Astrocyte (in vitro differentiated cells and primary cell): ENCODE results near the gene WNT7B.

Source experiments
- EZH2 ChIP-seq: IDR thresholded peaks from 2 replicates; pipeline ENCODE4 v1.6.1; 2012; ENCODE audit warnings: mild to moderate bottlenecking, low read length, inconsistent platforms; ENCODE audit not compliant: insufficient read depth
- TF ChIP-seq, protein P1 (sequence below): IDR thresholded peaks from 2 replicates; pipeline ENCODE4 v1.5.1; 2011; ENCODE audit warnings: low read depth, mild to moderate bottlenecking, inconsistent platforms, low read length, moderate library complexity; ENCODE audit not compliant: insufficient read depth

DNA sequence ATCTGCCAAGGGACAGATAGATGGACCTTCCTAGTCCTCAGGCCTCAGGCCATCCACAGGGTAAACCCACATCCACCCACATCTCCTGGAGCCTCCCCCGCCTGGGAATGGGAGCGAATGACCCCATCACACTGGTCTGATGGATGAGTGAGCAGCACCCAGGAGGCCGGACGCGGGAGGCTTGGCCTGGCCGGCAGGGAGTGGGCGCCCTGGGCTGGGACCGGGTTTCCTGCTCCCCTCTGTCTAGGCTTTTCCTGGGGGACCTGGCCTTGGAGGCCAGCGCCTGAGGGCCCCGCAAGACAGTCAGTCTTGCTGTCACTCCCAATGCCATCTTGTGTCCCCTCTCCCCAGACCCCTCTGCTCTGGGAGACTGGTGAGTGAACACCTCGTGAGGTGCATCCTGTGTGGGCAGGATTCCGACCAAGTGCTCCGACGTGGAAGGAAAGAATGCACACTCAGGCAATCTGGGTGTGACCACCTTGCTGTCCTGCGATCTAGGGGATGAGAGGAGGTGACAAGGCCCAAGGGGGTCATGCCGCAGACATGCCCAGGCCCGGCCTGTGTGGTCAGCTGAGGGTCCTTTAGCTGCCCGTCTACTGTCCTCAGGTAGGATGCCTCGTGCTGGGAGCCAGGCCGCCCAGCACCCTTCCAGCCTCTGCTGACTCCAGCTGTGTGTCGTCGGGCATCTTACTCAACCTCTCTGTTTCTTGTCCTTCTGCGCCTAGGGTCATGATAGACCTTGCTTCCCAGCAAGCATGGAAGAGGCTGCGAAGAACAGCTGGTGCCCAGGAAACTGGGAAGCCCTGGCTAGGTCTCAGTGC, 26.5 kb upstream of the WNT7B start:
- TF ChIP-seq, protein P1, sequence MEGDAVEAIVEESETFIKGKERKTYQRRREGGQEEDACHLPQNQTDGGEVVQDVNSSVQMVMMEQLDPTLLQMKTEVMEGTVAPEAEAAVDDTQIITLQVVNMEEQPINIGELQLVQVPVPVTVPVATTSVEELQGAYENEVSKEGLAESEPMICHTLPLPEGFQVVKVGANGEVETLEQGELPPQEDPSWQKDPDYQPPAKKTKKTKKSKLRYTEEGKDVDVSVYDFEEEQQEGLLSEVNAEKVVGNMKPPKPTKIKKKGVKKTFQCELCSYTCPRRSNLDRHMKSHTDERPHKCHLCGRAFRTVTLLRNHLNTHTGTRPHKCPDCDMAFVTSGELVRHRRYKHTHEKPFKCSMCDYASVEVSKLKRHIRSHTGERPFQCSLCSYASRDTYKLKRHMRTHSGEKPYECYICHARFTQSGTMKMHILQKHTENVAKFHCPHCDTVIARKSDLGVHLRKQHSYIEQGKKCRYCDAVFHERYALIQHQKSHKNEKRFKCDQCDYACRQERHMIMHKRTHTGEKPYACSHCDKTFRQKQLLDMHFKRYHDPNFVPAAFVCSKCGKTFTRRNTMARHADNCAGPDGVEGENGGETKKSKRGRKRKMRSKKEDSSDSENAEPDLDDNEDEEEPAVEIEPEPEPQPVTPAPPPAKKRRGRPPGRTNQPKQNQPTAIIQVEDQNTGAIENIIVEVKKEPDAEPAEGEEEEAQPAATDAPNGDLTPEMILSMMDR, result no peak
- no peak for TF ChIP-seq EZH2
